T-helper 2 cell (primary cell): ENCODE measurements around the gene DAPK1.

Experiments used
- DNase-seq, 5 experiments: peaks; one replicate each; pipeline versions ENCODE4 v3.0.0 to v3.0.0-alpha.2; 2012 to 2022

The DAPK1 gene

GRCh38 chr9:87596862-87597261 is 99.2 kb downstream of the DAPK1 start:
- DNase-seq, result no peak

- DNase-seq, result no peak
These were observed 100.2 kb downstream of the DAPK1 start for GRCh38 chr9:87597710-87598443.

- DNase-seq, result peak in 1 of 5 experiments; percentile 24
These were observed 102.4 kb downstream of the DAPK1 start for GRCh38 chr9:87599901-87600610.

- no peak for DNase-seq
These were observed 103.5 kb downstream of the DAPK1 start for GRCh38 chr9:87601176-87601575.

GRCh38 chr9:87601595-87601994 is 103.9 kb downstream of the DAPK1 start:
- DNase-seq, result no peak

GRCh38 chr9:87602933-87603643 is 105.4 kb downstream of the DAPK1 start:
- DNase-seq, result no peak

GRCh38 chr9:87603854-87604490 is 106.3 kb downstream of the DAPK1 start:
- DNase-seq, result no peak

DNA sequence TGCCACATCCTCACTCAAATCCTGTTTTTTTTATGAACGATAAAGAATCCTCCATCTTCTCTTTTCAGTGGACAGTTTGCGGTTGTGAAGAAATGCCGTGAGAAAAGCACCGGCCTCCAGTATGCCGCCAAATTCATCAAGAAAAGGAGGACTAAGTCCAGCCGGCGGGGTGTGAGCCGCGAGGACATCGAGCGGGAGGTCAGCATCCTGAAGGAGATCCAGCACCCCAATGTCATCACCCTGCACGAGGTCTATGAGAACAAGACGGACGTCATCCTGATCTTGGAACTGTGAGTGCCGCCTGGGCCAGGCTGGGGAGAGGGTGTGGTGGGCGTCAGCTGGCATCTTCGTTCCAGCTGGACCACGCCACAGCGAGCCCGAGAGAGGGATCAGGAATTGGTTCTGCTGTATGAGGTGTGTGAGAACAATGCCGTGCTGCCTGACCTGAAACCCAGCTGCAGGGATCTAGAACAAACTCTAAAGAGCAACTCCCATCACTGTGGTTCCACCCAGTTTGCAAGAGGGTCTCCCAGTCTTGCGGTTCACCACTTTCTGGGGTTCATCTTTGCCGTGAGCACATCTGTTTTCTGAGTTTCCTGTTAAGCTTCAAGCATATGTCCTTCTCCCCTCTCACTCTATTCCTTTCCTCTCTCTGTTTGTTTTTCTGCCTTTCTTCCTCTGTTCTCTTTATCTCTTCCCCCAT is 107.4 kb downstream of the DAPK1 start:
- peak in 1 of 5 experiments; percentile 41 for DNase-seq

DNA sequence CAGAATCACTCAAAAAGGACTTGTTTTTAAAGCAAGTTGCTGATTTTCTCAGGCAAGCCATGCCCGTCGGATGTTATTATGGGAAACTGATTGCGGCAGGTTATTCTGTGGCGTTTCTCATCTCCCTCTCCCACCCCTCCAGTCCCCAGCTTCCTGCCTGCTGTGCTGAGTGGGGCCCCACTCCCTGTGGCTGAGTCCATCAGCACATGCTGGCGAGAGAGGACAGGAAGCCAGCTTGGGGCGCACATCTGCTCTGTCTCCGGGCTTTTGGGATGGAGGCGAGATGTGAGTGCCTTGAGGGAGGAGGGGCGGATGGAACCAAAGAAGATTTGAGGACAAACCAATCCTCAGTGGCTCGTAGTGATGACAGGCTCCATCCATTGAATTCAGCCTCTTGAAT is 108.0 kb downstream of the DAPK1 start:
- DNase-seq, result no peak

GRCh38 chr9:87606841-87607521 is 109.3 kb downstream of the DAPK1 start:
- DNase-seq, result no peak

DNA sequence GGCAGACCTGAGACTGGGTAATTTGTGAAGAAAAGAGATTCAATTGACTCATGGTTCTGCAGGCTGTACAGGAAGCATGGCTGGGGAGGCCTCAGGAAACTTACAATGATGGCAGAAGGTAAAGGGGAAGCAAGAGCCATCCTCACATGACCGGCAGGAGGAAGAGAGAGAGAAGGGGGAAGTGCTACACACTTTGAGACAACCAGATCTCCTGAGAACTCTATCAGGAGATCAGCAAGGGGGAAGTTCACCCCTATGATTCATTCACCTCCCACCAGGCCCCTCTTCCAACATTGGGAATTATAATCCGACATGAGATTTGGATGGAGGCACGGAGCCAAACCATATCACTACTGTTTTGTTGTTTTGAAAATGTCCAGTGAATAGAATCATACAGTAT is 110.2 kb downstream of the DAPK1 start:
- no peak for DNase-seq

DNA sequence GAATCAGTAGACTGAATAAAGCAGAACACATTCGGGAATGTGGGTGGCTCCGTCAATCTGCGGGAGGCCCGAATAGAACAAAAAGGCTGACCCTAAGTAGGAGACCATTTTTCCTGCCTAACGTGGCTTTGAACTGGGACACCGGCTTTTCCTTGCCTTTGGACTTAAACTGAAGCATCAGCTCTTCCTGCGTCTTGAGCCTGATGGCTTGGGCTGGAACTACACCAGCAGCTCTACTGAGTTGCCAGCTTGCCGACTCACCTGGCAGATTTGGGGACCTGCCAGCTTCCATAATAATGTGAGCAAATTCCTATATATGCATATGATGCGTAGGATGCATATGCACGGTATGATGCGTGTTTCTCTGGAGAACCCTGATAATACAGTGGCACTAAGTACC is 111.3 kb downstream of the DAPK1 start:
- DNase-seq, result no peak

DNA sequence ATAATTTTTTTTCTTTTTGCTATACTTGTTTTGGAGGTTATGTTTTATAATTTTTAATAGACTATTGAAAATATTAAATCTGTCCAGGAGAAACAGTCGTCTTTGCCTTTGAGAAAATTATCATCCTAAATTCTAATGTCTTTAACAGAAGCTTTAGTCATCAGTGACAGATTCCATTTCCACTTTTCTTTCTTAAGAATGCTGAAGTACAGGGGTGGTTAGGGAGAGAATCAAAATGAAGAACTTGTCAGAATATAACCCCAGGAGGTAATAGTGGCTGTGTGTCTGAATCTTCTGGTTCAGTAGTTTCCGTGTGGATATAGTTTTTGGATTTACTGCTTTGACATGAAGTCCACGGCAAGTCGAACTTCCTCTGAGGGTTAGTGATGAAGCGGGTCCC is 111.8 kb downstream of the DAPK1 start:
- no peak for DNase-seq

DNA sequence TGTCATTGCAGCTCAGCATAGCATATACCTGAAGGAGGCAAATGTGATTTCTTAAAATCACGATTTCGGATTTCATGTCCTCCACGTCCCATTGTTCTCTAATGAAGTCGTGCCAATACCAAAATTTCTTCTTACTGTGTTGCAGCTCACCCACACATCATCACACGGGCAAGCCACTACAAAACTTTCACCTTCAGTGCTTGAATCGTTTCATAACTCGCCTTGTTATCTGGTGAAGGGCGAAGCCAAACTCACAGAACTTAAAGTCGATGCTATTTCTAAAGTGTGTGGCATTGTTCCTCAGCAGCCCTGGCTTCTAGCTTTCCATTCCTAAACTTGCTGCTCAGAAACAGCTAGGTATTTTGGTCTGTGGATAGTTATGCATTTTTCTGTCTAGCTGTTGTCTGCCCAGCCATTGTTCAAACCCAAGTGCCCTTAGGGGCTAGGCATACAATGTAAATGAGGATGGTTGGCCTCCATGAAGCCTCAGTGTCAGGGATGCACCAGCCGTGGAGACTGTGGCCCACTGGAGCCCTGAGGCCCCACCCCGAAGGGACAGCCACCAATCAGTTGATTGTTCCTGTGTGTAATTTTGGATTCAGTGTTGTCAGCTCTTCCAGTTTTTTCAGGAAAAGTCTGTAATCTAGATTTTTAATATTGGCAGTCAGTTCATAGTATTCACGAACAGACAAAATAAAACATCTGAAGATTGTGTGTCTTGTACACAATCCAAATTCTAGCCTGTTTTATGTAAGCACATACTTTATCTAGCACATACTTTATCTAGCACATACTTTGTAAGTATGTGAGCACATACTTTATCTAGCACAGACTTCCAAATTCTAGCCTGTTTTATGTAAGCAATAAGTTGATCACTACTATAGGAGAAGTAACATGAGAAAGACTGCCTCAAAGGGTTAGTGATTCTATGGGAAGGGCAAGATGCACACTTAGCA is 112.8 kb downstream of the DAPK1 start:
- no peak for DNase-seq

- DNase-seq, result peak in 1 of 5 experiments; percentile 7
These were observed 114.1 kb downstream of the DAPK1 start for GRCh38 chr9:87611776-87612175.

DNA sequence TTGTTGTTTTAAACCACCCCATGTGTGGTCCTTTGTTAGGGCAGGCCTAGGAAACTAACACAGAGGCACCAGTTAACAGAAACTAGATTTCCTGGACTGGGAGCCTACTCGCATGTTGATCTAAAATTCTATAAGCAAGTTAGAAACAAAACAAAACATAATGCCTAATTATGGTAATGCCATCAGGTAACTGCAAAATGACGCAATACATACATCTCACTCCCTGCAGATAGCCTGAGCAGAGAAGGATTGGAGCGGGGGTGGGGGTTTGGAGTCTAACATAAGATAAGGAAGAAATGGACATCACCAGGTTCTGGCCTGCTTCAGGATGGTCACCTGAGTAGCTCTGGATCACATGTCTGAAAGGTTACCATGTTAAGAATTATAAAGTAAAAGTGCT is 114.9 kb downstream of the DAPK1 start:
- no peak for DNase-seq

- peak in 1 of 5 experiments; percentile 14 for DNase-seq
These were observed 115.8 kb downstream of the DAPK1 start for GRCh38 chr9:87613265-87614111.

- no peak for DNase-seq
These were observed 116.7 kb downstream of the DAPK1 start for GRCh38 chr9:87614397-87614796.

- no peak for DNase-seq
These were observed 117.5 kb downstream of the DAPK1 start for GRCh38 chr9:87615136-87615535.
